ENCODE results near the gene RANBP3. TPM values are rescaled to one million over a fixed set of nuclear protein-coding genes. Genes with fewer than 3 reads are reported as not detected.

Gene RANBP3
- total RNA-seq, 4 donors from 2014 or later: 58.9 to 175 (median 65.0) TPM

DNA sequence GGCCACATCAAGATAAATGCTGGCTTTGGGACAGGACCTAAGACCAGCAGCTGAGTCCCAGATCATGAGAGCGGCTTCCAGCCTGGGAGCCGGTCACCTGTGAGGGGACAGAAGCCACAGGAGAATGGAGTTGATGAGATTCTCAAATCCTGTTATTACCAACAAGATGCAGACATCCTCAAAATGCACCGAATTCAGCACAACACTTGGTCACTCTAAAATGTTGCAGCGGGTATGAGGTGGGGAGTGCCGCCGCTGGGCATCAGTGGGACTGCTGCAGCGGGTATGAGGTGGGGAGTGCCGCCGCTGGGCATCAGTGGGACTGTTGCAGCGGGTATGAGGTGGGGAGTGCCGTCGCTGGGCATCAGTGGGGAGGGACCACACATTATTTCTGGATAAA lies 21.2 kb downstream of the RANBP3 start:
- H3K27me3 ChIP-seq: no peaks in the 10 kb centered on the region
- no peak for TF ChIP-seq POLR2A (IDR thresholded peaks at IDR 0.05)
- TF ChIP-seq, protein P1, sequence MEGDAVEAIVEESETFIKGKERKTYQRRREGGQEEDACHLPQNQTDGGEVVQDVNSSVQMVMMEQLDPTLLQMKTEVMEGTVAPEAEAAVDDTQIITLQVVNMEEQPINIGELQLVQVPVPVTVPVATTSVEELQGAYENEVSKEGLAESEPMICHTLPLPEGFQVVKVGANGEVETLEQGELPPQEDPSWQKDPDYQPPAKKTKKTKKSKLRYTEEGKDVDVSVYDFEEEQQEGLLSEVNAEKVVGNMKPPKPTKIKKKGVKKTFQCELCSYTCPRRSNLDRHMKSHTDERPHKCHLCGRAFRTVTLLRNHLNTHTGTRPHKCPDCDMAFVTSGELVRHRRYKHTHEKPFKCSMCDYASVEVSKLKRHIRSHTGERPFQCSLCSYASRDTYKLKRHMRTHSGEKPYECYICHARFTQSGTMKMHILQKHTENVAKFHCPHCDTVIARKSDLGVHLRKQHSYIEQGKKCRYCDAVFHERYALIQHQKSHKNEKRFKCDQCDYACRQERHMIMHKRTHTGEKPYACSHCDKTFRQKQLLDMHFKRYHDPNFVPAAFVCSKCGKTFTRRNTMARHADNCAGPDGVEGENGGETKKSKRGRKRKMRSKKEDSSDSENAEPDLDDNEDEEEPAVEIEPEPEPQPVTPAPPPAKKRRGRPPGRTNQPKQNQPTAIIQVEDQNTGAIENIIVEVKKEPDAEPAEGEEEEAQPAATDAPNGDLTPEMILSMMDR (IDR thresholded peaks at IDR 0.05): no peak
- no peak for TF ChIP-seq POLR2AphosphoS5 (IDR thresholded peaks at IDR 0.05)
- peaks cover 60 to 96% (median 79%) of the 10 kb centered on the region in 4 donors for H3K4me1 ChIP-seq
- intact Hi-C loops (cut with DNase I; ENCODE audit: low total_unique reads) (no loop called here), in situ Hi-C loops (cut with MboI; ENCODE audit: low pct_ligation_motif_present in 1 of 4, low pct_unique_long_range_greater_than_20kb in 1 of 4, low sequenced_read_pairs in 3 of 4) (no loop called here)
- DNase-seq: no peak
- 94 to 100% methylated on average over 2 to 12 of the region's 12 CpGs for WGBS, 2 donors (ENCODE audit: low coverage in 1 of 2)
- H3K36me3 ChIP-seq: no peaks in the 10 kb centered on the region
- H3K9me3 ChIP-seq: no peaks in the 10 kb centered on the region
- H3K4me3 ChIP-seq: no peak overlapping the region
- H3K27ac ChIP-seq: peak overlapping the region; percentile 17 to 88 (median 57)

DNA sequence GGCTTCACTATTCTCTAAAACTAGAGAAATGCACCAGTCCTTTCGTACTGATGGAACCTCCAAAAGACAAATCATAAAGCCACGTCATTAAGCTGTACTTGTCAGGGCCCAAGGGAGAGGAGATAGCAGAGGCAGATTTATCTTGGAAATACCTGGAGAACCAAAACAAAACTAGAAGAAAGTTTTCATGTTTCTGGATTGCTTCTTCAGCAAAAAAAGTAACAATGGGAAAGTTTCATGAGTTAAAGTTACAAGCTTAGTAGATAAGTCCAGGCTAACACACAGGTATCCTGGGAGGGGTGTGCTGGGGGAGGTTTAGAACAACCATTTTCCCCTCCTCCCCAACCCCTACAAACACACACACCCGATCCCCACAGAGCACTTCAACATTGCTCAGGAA lies 21.6 kb downstream of the RANBP3 start:
- in situ Hi-C loops (cut with MboI; ENCODE audit: low pct_ligation_motif_present in 1 of 4, low pct_unique_long_range_greater_than_20kb in 1 of 4, low sequenced_read_pairs in 3 of 4): no loop called here
- Histone ChIP-seq H3K9me3 (no peaks in the 10 kb centered on the region), H3K4me1 (peaks cover 60 to 96% (median 79%) of the 10 kb centered on the region in 4 donors), H3K36me3 (no peaks in the 10 kb centered on the region), H3K27ac (peak overlapping the region in 3 of 4 donors; percentile 40 to 88 (median 74)), H3K4me3 (no peak overlapping the region), H3K27me3 (no peaks in the 10 kb centered on the region)
- intact Hi-C loops (cut with DNase I; ENCODE audit: low total_unique reads): no loop called here
- WGBS, 2 donors (ENCODE audit: low coverage in 1 of 2): 67 to 86% methylated on average over 2 to 3 of the region's 3 CpGs
- DNase-seq: no peak
- no peak for TF ChIP-seq EP300 (IDR thresholded peaks at IDR 0.05; ENCODE audit: low read depth)
- TF ChIP-seq, protein P1 (IDR thresholded peaks at IDR 0.05): no peak
- TF ChIP-seq POLR2A (IDR thresholded peaks at IDR 0.05): no peak

DNA sequence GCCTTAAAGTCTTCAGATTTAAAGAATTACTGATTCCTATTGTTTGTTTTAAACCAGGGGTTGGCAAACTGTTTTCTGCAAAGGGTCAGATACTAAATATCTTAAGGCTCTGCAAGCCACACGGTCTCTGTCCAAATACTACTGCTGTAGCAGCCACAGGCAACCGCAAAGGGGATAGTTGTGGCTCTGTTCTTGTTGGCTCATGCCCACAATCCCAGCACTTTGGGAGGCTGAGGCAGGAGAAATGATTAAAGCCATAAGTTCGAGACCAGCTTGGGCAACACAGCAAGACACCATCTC lies 22.4 kb downstream of the RANBP3 start:
- in situ Hi-C loops (cut with MboI; ENCODE audit: low pct_ligation_motif_present in 1 of 4, low pct_unique_long_range_greater_than_20kb in 1 of 4, low sequenced_read_pairs in 3 of 4): no loop called here
- peaks cover 63 to 96% (median 79%) of the 10 kb centered on the region in 4 donors for H3K4me1 ChIP-seq
- H3K27ac ChIP-seq: peak overlapping the region; percentile 74 to 88 (median 80)
- no peak overlapping the region for H3K4me3 ChIP-seq
- H3K36me3 ChIP-seq: no peaks in the 10 kb centered on the region
- 60 to 68% methylated on average over 1 to 3 of the region's 3 CpGs for WGBS, 2 donors (ENCODE audit: low coverage in 1 of 2)
- no peaks in the 10 kb centered on the region for H3K9me3 ChIP-seq
- no peaks in the 10 kb centered on the region for H3K27me3 ChIP-seq
- no peak for DNase-seq
- intact Hi-C loops (cut with DNase I; ENCODE audit: low total_unique reads): no loop called here
- TF ChIP-seq EP300 (IDR thresholded peaks at IDR 0.05; ENCODE audit: low read depth) (no peak), POLR2A (IDR thresholded peaks at IDR 0.05) (no peak), POLR2AphosphoS5 (IDR thresholded peaks at IDR 0.05) (no peak)
- TF ChIP-seq, protein P1 (IDR thresholded peaks at IDR 0.05): no peak

DNA sequence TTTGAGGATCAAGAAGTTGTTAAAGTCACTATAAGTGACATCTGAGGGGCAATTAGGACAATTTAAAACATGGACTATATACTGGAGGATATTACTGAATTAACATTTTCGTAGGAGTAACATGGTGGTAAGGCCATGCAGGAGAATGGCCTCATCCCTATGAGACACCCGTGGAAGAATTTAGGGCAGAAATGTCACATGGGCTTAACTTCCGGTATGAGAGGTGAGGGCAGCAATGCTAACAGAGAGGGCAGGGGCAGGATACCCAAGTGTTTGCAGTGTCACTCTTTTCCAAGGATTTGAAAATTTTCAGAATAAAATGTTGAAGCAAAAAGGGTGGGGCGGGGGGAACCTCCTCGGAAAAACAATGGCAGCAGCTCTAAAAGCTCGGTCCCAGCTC lies 23.6 kb downstream of the RANBP3 start:
- 27 to 39% methylated on average over 6 of the region's 6 CpGs for WGBS, 2 donors (ENCODE audit: low coverage in 1 of 2)
- intact Hi-C loops (cut with DNase I; ENCODE audit: low total_unique reads): no loop called here
- no peaks in the 10 kb centered on the region for H3K9me3 ChIP-seq
- peak overlapping the region in 1 of 4 donors; percentile 6 for H3K4me3 ChIP-seq
- peak overlapping the region; percentile 74 to 88 (median 80) for H3K27ac ChIP-seq
- DNase-seq: no peak
- TF ChIP-seq, protein P1 (IDR thresholded peaks at IDR 0.05): no peak
- no peak for TF ChIP-seq POLR2AphosphoS5 (IDR thresholded peaks at IDR 0.05)
- no peak for TF ChIP-seq EP300 (IDR thresholded peaks at IDR 0.05; ENCODE audit: low read depth)
- TF ChIP-seq POLR2A (IDR thresholded peaks at IDR 0.05): no peak
- in situ Hi-C loops (cut with MboI; ENCODE audit: low pct_ligation_motif_present in 1 of 4, low pct_unique_long_range_greater_than_20kb in 1 of 4, low sequenced_read_pairs in 3 of 4): no loop called here
- no peaks in the 10 kb centered on the region for H3K36me3 ChIP-seq
- peaks cover 66 to 97% (median 81%) of the 10 kb centered on the region in 4 donors for H3K4me1 ChIP-seq
- no peaks in the 10 kb centered on the region for H3K27me3 ChIP-seq
